Lower leg skin (tissue), 4 donors: ENCODE measurements around the gene PALB2. TPM values are rescaled to one million over a fixed set of nuclear protein-coding genes. Genes with fewer than 3 reads are reported as not detected.
"Not testable (repeated sequence)": the region's sequence is repeated elsewhere in the genome, so short reads cannot be mapped to it uniquely, and the experiment has no call there.

Source experiments
- DNase-seq, 2 donors: peaks; one replicate each; pipeline ENCODE4 v3.0.0-alpha.2; 2019; ENCODE audit warnings: low spot score in 2 of 2
- H3K4me3 ChIP-seq: fragments of 200-600 bp; sonication (generic); 2 replicates; pipeline ENCODE4 v1.5.1; 2017; ENCODE audit warnings: mild to moderate bottlenecking, low read depth; ENCODE audit not compliant: poor library complexity, severe bottlenecking
- CTCF ChIP-seq, 3 donors: fragments of 450-650 bp; IDR thresholded peaks; one replicate each; pipeline ENCODE4 v1.5.1; 2016; ENCODE audit warnings: antibody characterized with exemption in 3 of 3, mild to moderate bottlenecking in 3 of 3, moderate library complexity in 2 of 3
- POLR2A ChIP-seq, 2 donors: fragments of 450-650 bp; IDR thresholded peaks; one replicate each; pipeline ENCODE4 v1.6.1; 2016 to 2017; ENCODE audit warnings: antibody characterized with exemption in 2 of 2, mild to moderate bottlenecking in 1 of 2, moderate library complexity in 1 of 2
- WGBS, 2 donors: methylation state at CpG; one replicate each; pipeline ENCODE4 v1.1.5; 2018; 5-methylcytosine and 5-hydroxymethylcytosine counted together
- intact Hi-C: fragments of 100-400 bp; cut with DNase I; formaldehyde crosslinking; loops from one replicate; pipeline ENCODE4 v1.15.0; 2023; ENCODE audit warnings: low total_unique reads
- total RNA-seq, 4 donors: library from RNA; depleted of rRNA; stranded (reverse); fragments of >200 nt; gene quantifications; one replicate each; pipeline ENCODE4 v1.1.0, GENCODE V29; 2016

The PALB2 gene
- total RNA-seq, 4 donors from 2014 or later, result 10.9 to 16.3 (median 13.0) TPM

- intact Hi-C loops, result no loop called here
- no peak for DNase-seq
- WGBS, 2 donors, result 83 to 89% methylated on average over 13 to 14 of the region's 14 CpGs
- TF ChIP-seq CTCF (IDR thresholded peaks at IDR 0.05) (no peak), POLR2A (IDR thresholded peaks at IDR 0.05) (no peak)
- no peak overlapping the region for H3K4me3 ChIP-seq
Measured at GRCh38 chr16:23584186-23585076, 56.7 kb downstream of the PALB2 start.

- DNase-seq, intact Hi-C loops, H3K4me3 ChIP-seq: not testable (repeated sequence)
- 92 to 95% methylated on average over 19 to 21 of the region's 30 CpGs for WGBS, 2 donors
Measured at GRCh38 chr16:23583271-23583670, 57.8 kb downstream of the PALB2 start.

GRCh38 chr16:23581764-23582163, 59.3 kb downstream of the PALB2 start:
- intact Hi-C loops, result no loop called here

DNA sequence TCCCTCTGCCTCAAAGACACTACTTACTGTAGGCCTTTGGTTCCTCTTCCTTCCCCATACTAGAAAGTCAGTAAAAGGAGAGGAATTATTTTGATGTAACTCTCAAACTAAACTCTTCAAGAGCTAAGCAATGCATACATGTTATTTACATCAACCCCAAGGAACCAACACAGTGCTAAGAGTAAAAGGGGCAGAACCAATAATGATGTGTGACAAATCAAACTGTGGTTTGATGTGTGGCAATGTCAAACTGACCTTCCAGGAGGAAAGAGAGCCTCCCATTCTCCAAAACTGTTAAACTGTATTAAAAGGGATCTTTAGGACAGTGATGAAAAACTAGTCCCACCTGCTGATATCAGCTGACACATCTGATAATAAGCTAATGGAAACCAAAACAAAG, 60.7 kb downstream of the PALB2 start:
- TF ChIP-seq POLR2A (IDR thresholded peaks at IDR 0.05) (no peak), CTCF (IDR thresholded peaks at IDR 0.05) (no peak)
- no peak for DNase-seq
- intact Hi-C loops, result no loop called here
- H3K4me3 ChIP-seq, result no peak overlapping the region

More at GRCh38 chr16:23581764-23582163, 59.3 kb downstream of the PALB2 start:
- no peak for DNase-seq
- TF ChIP-seq POLR2A (IDR thresholded peaks at IDR 0.05) (no peak), CTCF (IDR thresholded peaks at IDR 0.05) (no peak)
- no peak overlapping the region for H3K4me3 ChIP-seq

GRCh38 chr16:23579371-23579770, 61.7 kb downstream of the PALB2 start:
- WGBS, 2 donors, result 95 to 98% methylated on average over 4 of the region's 4 CpGs
- H3K4me3 ChIP-seq, result no peak overlapping the region
- no peak for DNase-seq
- no peak for TF ChIP-seq POLR2A (IDR thresholded peaks at IDR 0.05)
- TF ChIP-seq CTCF (IDR thresholded peaks at IDR 0.05), result no peak
- intact Hi-C loops, result no loop called here

DNA sequence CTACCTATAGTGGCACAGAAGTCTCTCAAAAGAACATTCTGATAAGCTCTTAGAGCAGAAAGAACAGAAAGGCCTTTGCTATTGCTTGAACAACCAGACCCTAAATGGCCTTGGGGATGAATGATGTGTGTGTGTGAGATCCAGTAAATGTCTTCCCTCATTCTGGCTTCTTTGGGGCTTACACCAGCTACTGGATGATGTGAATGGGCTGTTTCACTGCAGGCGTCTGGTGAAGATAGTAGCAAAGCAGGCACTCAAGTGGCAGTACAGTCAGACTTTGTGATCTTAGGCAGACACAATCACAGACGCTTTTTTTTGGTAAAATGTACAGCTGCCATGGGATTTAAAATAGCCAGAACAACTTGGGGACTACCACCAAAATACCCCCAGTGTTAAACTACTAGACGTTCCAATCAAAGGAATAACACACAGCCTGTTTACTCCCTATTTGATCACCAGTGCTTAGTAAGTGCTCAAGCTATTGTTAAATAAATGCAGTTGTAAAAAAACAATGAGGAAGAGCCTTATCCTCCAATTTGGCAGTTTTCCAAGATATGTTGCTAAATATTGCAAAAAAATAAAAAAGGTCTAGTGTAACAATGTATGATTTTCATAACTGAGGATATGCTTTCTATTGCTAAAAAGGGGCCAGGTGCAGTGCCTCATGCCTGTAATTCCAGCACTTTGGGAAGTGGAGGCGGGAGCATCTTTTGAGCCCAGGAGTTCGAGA, 62.8 kb downstream of the PALB2 start:
- intact Hi-C loops, result no loop called here
- no peak overlapping the region for H3K4me3 ChIP-seq
- no peak for TF ChIP-seq CTCF (IDR thresholded peaks at IDR 0.05)
- no peak for TF ChIP-seq POLR2A (IDR thresholded peaks at IDR 0.05)
- 71 to 80% methylated on average over 5 of the region's 5 CpGs for WGBS, 2 donors
- no peak for DNase-seq
